ENCODE results near the gene C10orf67.
A peak's percentile ranks its signal among the peaks of the same experiment; 100 is the strongest.
"Not testable (repeated sequence)": the region's sequence is repeated elsewhere in the genome, so short reads cannot be mapped to it uniquely, and the experiment has no call there.

The C10orf67 gene

DNA sequence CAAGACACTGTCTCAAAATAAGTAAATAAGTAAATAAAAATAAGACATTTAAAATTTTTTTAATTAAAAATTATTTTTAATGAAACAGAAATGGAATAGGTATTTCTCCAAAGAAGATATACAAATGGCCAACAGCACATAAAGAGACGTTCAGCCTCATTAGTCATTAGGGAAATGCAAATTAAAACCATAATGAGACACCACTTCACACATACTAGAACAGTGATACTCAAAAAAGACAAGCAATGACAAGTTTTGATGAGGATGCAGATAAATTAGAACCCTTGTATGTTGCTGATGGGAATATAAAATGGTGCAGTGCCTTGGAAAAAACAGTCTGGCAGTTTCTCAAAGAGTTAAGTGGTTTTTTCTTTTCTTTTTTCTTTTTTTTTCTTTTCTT, 26.5 kb upstream of the C10orf67 start:
- no peak for DNase-seq (ENCODE audit: low spot score in 2 of 2)
- no peaks in the 10 kb centered on the region for H3K9me3 Mint-ChIP-seq
- no peak overlapping the region for H3K4me3 Mint-ChIP-seq
- H3K27me3 Mint-ChIP-seq = no peaks in the 10 kb centered on the region
- no peaks in the 10 kb centered on the region for H3K36me3 Mint-ChIP-seq (ENCODE audit: insufficient read depth)
- H3K27ac Mint-ChIP-seq (ENCODE audit: low read depth) = no peak overlapping the region
- no peak for ATAC-seq (replicated peaks; ENCODE audit: extremely low read depth, poor library complexity, severe bottlenecking)
- peaks cover 18% of the 10 kb centered on the region for H3K4me1 Mint-ChIP-seq

- Mint-ChIP-seq H3K27me3 (no peaks in the 10 kb centered on the region), H3K36me3 (ENCODE audit: insufficient read depth) (no peaks in the 10 kb centered on the region), H3K4me3 (no peak overlapping the region), H3K4me1 (peaks cover 20% of the 10 kb centered on the region), H3K27ac (ENCODE audit: low read depth) (no peak overlapping the region), H3K9me3 (no peaks in the 10 kb centered on the region)
- DNase-seq (ENCODE audit: low spot score in 2 of 2) (no peak), ATAC-seq (replicated peaks; ENCODE audit: extremely low read depth, poor library complexity, severe bottlenecking) (no peak)
Measured at GRCh38 chr10:23370106-23370505, 25.5 kb upstream of the C10orf67 start.

DNA sequence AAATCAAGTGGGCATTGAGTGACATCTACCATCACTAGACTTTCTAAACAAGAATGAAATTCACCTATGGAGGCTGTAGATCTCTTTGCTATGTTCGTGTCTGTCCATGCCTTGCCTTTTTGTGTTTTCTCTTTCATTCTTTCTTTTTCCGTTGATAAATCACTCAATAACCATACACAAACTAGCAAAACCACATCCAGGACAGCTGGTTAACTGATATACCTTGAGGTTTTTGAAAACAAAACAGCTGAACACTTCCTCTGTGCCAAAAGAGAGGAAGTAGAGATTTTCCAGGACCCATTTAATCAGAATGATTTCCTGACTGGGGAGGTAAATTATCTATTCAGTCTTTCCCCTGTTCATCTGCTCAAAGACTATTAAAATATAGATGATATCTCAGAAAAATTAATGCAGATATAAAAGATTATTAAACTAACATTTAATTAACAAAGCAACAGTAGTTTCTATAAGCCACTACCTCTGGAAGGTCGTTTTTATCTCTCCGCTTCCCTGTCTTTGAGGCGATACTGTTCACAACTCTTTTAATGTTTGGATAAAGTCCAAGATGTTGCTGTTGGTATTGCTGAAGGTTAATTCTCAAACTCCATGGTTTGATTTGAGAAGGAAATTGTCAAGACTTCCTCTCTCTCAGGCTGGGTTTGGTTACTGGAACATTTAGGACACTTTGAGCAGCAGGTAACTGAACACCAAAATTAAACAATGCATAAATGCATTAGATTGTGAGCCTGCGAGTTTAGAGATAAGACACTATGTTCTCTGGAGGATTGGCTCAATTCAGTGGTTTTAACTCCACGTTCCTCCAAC, 24.4 kb upstream of the C10orf67 start:
- peaks cover 26% of the 10 kb centered on the region for H3K4me1 Mint-ChIP-seq
- peak overlapping the region; percentile 28 for H3K4me3 Mint-ChIP-seq
- no peak overlapping the region for H3K27ac Mint-ChIP-seq (ENCODE audit: low read depth)
- DNase-seq (ENCODE audit: low spot score in 2 of 2) (no peak), ATAC-seq (replicated peaks; ENCODE audit: extremely low read depth, poor library complexity, severe bottlenecking) (peak; percentile 40)
- H3K36me3 Mint-ChIP-seq (ENCODE audit: insufficient read depth) = no peaks in the 10 kb centered on the region
- no peaks in the 10 kb centered on the region for H3K9me3 Mint-ChIP-seq
- no peaks in the 10 kb centered on the region for H3K27me3 Mint-ChIP-seq

- H3K4me1 Mint-ChIP-seq = peaks cover 35% of the 10 kb centered on the region
- no peaks in the 10 kb centered on the region for H3K36me3 Mint-ChIP-seq (ENCODE audit: insufficient read depth)
- H3K4me3 Mint-ChIP-seq = no peak overlapping the region
- DNase-seq (ENCODE audit: low spot score in 2 of 2) (no peak), ATAC-seq (replicated peaks; ENCODE audit: extremely low read depth, poor library complexity, severe bottlenecking) (no peak)
- no peaks in the 10 kb centered on the region for H3K9me3 Mint-ChIP-seq
- H3K27me3 Mint-ChIP-seq = no peaks in the 10 kb centered on the region
- no peak overlapping the region for H3K27ac Mint-ChIP-seq (ENCODE audit: low read depth)
Measured at GRCh38 chr10:23367896-23368595, 23.4 kb upstream of the C10orf67 start.

- not testable (repeated sequence) for ATAC-seq (replicated peaks; ENCODE audit: extremely low read depth, poor library complexity, severe bottlenecking); DNase-seq (ENCODE audit: low spot score in 2 of 2); H3K27me3 Mint-ChIP-seq; H3K36me3 Mint-ChIP-seq (ENCODE audit: insufficient read depth); H3K27ac Mint-ChIP-seq (ENCODE audit: low read depth); H3K4me3 Mint-ChIP-seq; H3K9me3 Mint-ChIP-seq
- peaks cover 35% of the 10 kb centered on the region for H3K4me1 Mint-ChIP-seq
Measured at GRCh38 chr10:23365417-23366030, 20.9 kb upstream of the C10orf67 start.

DNA sequence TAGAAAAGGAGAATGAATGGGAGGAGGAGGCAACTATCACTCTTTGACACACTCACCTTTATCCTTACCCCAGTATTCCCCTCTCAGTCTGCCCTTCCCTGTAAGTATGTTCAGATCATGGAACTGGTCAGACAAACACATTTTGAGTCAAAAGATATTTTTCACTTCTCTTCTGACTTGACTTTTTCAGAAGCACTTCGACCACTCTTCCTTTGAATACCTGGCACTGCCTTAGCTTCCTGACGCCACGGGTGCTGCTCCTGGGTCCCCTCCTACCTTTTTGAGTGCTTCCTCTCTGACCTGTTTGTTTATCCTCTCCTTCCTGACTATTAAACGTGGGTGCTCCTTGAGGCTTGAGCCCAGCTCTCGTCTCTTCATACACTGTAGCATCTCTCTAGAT, 19.8 kb upstream of the C10orf67 start:
- Mint-ChIP-seq H3K27ac (ENCODE audit: low read depth) (peak overlapping the region; percentile 70), H3K9me3 (no peaks in the 10 kb centered on the region), H3K4me3 (peak overlapping the region; percentile 1), H3K36me3 (ENCODE audit: insufficient read depth) (peaks cover 4% of the 10 kb centered on the region), H3K27me3 (no peaks in the 10 kb centered on the region), H3K4me1 (peaks cover 34% of the 10 kb centered on the region)
- ATAC-seq (replicated peaks; ENCODE audit: extremely low read depth, poor library complexity, severe bottlenecking) (no peak), DNase-seq (ENCODE audit: low spot score in 2 of 2) (no peak)

DNA sequence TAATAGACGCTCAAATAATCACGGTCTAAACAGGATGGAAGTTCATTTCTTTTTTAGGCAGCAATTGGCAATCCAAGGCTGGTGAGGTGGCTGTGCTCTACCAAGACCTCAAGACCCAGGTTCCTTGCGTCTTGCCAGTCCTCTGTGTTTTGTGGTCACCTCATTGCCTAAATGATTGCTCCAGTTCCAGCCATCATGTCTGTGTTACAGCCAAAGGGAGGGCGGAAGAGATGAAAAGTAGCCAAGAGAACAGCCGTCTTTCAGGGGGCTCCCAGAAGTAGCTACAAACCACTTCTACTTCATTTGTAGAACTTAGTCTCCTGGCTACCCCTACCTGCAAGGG, 19.2 kb upstream of the C10orf67 start:
- H3K27ac Mint-ChIP-seq (ENCODE audit: low read depth) = peak overlapping the region; percentile 70
- peak overlapping the region; percentile 50 for H3K4me3 Mint-ChIP-seq
- ATAC-seq (replicated peaks; ENCODE audit: extremely low read depth, poor library complexity, severe bottlenecking) (no peak), DNase-seq (ENCODE audit: low spot score in 2 of 2) (no peak)
- H3K36me3 Mint-ChIP-seq (ENCODE audit: insufficient read depth) = peaks cover 4% of the 10 kb centered on the region
- H3K4me1 Mint-ChIP-seq = peaks cover 28% of the 10 kb centered on the region
- H3K9me3 Mint-ChIP-seq = no peaks in the 10 kb centered on the region
- H3K27me3 Mint-ChIP-seq = no peaks in the 10 kb centered on the region

DNA sequence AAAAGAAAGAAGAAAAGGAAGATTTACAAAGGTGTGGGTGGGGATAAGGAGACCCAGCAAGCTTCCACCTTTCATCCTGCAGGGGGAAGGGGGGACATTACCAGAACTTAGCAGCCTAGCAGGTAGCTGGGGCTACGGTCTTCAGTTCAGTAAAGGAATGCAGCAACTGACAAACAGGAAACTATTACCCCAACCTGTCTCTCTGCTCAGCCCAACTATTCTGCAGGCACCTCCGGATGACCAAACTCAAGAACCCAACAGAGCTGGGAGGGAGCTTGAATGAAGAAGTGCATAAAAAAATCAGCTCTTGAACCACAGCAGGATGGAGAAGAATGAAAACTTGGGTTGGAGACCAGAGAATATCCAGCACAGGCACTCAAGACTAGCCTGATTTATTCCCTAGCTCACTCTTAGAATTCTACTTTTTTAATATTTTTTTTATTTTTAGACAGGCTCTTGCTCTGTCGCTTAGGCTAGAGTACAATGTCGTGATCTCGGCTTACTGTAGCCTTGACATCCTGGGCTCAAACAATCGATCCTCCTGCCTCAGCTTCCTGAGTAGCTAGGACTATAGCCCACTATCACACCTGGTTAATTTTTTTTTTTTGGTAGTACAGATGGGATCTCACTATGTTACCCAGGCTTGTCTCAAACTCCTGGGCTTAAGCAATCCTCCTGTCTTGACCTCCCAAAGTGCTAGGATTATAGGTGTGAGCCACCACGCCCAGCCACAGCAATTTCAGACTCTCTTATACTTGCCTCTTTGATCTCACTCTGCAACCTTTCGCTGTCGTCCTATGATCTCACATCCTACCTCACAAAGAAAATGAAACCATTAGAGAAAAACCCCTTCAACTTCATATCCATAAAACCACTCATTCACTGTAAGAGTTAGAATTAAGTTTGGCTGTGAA, 18.5 kb upstream of the C10orf67 start:
- H3K27me3 Mint-ChIP-seq = no peaks in the 10 kb centered on the region
- H3K4me1 Mint-ChIP-seq = peaks cover 22% of the 10 kb centered on the region
- no peaks in the 10 kb centered on the region for H3K9me3 Mint-ChIP-seq
- H3K36me3 Mint-ChIP-seq (ENCODE audit: insufficient read depth) = peaks cover 4% of the 10 kb centered on the region
- peak overlapping the region; percentile 70 for H3K27ac Mint-ChIP-seq (ENCODE audit: low read depth)
- peak; percentile 78 for ATAC-seq (replicated peaks; ENCODE audit: extremely low read depth, poor library complexity, severe bottlenecking)
- DNase-seq (ENCODE audit: low spot score in 2 of 2) = peak in 1 of 2 donors; percentile 11
- peak overlapping the region; percentile 50 for H3K4me3 Mint-ChIP-seq

DNA sequence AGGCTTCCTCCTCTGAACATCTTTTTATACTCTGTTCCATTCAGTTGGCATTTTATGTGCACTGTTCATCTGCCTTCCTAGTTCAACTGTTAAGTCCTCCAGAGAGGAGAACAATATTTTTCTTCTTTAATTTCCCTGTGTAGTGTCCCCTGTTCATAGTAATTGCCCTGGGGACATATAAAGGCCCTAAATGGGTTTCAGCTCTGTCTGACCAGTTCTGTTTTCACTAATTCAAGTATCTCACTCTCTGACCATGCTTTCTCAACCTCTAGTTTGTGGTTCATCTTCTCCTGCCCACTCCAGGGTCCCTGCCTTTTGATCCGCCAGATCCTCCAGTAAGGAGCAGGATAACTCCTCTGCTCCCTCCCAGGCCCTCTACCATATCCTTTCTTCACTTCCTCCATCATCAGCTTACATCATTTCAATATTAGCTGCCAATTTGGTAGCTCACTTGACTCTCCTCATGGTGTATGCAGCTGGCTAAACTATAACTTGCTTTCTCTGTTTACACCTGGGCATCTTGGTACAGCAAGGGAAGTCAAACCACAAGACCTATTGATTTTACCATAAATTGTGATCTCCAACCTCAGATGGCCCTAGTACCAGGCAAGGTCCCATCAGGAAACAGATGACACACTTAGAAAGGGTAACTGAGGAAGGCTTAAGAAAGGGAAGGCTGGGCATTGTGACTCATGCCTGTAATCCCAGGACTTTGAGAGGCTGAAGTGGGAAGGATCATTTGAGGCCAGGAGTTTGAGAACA, 17.7 kb upstream of the C10orf67 start:
- no peak for ATAC-seq (replicated peaks; ENCODE audit: extremely low read depth, poor library complexity, severe bottlenecking)
- no peaks in the 10 kb centered on the region for H3K9me3 Mint-ChIP-seq
- H3K36me3 Mint-ChIP-seq (ENCODE audit: insufficient read depth) = peaks cover 4% of the 10 kb centered on the region
- H3K27ac Mint-ChIP-seq (ENCODE audit: low read depth) = peak overlapping the region; percentile 70
- no peaks in the 10 kb centered on the region for H3K27me3 Mint-ChIP-seq
- H3K4me1 Mint-ChIP-seq = peaks cover 20% of the 10 kb centered on the region
- no peak overlapping the region for H3K4me3 Mint-ChIP-seq
- DNase-seq (ENCODE audit: low spot score in 2 of 2) = no peak

DNA sequence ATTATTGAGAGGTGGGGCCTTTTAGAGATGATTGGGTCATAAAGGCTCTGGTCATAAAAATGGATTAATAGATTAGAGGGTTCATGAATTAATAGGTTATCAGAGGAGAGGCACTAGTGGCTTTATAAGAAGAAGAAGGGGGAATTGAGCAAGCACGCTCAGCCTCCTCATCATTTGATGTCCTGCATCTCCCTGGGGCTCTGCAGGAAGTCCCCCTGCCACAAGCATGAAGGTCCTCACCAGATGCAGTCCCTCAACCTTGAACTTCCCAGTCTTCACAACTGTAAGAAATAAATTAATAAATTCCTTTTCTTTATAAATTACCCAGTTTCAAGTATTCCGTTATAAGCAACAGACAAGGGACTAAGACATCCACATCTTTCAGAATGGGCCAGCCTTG, 17.1 kb upstream of the C10orf67 start:
- Mint-ChIP-seq H3K36me3 (ENCODE audit: insufficient read depth) (peaks cover 4% of the 10 kb centered on the region), H3K27ac (ENCODE audit: low read depth) (no peak overlapping the region), H3K9me3 (no peaks in the 10 kb centered on the region), H3K4me3 (no peak overlapping the region), H3K27me3 (no peaks in the 10 kb centered on the region), H3K4me1 (peaks cover 20% of the 10 kb centered on the region)
- DNase-seq (ENCODE audit: low spot score in 2 of 2) (no peak), ATAC-seq (replicated peaks; ENCODE audit: extremely low read depth, poor library complexity, severe bottlenecking) (no peak)

GRCh38 chr10:23359692-23360380, 15.2 kb upstream of the C10orf67 start:
- no peaks in the 10 kb centered on the region for H3K9me3 Mint-ChIP-seq
- H3K4me3 Mint-ChIP-seq = no peak overlapping the region
- no peak overlapping the region for H3K27ac Mint-ChIP-seq (ENCODE audit: low read depth)
- DNase-seq (ENCODE audit: low spot score in 2 of 2) = no peak
- peaks cover 15% of the 10 kb centered on the region for H3K4me1 Mint-ChIP-seq
- ATAC-seq (replicated peaks; ENCODE audit: extremely low read depth, poor library complexity, severe bottlenecking) = no peak
- peaks cover 7% of the 10 kb centered on the region for H3K27me3 Mint-ChIP-seq
- H3K36me3 Mint-ChIP-seq (ENCODE audit: insufficient read depth) = peaks cover 4% of the 10 kb centered on the region
